Epithelial cell of esophagus (primary cell): ENCODE results near the gene KLF7.

Experiments used
- DNase-seq: peaks from one replicate; pipeline ENCODE4 v3.0.0; 2010; ENCODE audit warnings: low read depth
- H3K4me3 ChIP-seq: 2 replicates; pipeline ENCODE4 v1.5.1; 2011; ENCODE audit warnings: mild to moderate bottlenecking, low read length, control low read depth
- CTCF ChIP-seq: IDR thresholded peaks from 2 replicates; pipeline ENCODE4 v1.5.1; 2011; ENCODE audit warnings: low read depth, mild to moderate bottlenecking, low read length, control low read depth, inconsistent platforms; ENCODE audit not compliant: insufficient read depth; ENCODE audit errors: missing control alignments

KLF7 gene

GRCh38 chr2:207083361-207084110 is 82.2 kb downstream of the KLF7 start:
- no peak for TF ChIP-seq CTCF
- H3K4me3 ChIP-seq = no peak overlapping the region
- DNase-seq = no peak

- no peak for DNase-seq
- TF ChIP-seq CTCF = no peak
- no peak overlapping the region for H3K4me3 ChIP-seq
These were observed 83.1 kb downstream of the KLF7 start for GRCh38 chr2:207082619-207083018.

GRCh38 chr2:207078186-207078798 is 87.5 kb downstream of the KLF7 start:
- no peak overlapping the region for H3K4me3 ChIP-seq
- no peak for DNase-seq
- TF ChIP-seq CTCF = no peak

- no peak for TF ChIP-seq CTCF
- DNase-seq = no peak
- no peak overlapping the region for H3K4me3 ChIP-seq
These were observed 88.5 kb downstream of the KLF7 start for GRCh38 chr2:207077266-207077665.

- no peak overlapping the region for H3K4me3 ChIP-seq
- no peak for TF ChIP-seq CTCF
- no peak for DNase-seq
These were observed 90.3 kb downstream of the KLF7 start for GRCh38 chr2:207075456-207075855.

- no peak for TF ChIP-seq CTCF
- H3K4me3 ChIP-seq = no peak overlapping the region
- no peak for DNase-seq
These were observed 91.7 kb downstream of the KLF7 start for GRCh38 chr2:207073801-207074678.
